Transverse colon (tissue), 3 donors: ENCODE measurements around the gene PRM1.

Experiments
- POLR2A ChIP-seq: fragments of 450-650 bp; IDR thresholded peaks from one replicate; pipeline ENCODE4 v1.6.1; 2016; ENCODE audit warnings: antibody characterized with exemption, mild to moderate bottlenecking, moderate library complexity
- TF ChIP-seq, protein P1 (sequence below), 5 experiments: fragments of 200-600 bp in 3 of 5; fragments of 450-650 bp in 2 of 5; sonication (generic) in 3 of 5; IDR thresholded peaks; 1 replicate in 2 of 5; 2 replicates in 3 of 5; pipeline ENCODE4 v1.5.1; 2016 to 2017; ENCODE audit warnings: antibody characterized with exemption in 5 of 5, inconsistent platforms in 3 of 5, mild to moderate bottlenecking in 2 of 5, moderate library complexity in 1 of 5

DNA sequence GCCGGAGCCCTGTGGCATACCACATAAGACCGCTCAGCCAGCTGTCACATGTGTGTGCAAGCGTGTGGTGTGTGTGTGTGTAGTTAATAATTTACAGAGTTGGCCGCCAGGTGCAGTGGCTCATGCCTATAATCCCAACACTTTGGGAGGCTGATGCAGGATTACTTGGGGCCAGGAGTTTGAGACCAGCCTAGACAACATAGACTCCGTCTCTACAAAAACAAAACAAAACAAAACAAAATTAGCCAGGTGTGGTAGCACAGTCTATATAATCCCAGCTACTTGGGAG is 45.5 kb downstream of the PRM1 start:
- TF ChIP-seq POLR2A: no peak
- TF ChIP-seq, protein P1, sequence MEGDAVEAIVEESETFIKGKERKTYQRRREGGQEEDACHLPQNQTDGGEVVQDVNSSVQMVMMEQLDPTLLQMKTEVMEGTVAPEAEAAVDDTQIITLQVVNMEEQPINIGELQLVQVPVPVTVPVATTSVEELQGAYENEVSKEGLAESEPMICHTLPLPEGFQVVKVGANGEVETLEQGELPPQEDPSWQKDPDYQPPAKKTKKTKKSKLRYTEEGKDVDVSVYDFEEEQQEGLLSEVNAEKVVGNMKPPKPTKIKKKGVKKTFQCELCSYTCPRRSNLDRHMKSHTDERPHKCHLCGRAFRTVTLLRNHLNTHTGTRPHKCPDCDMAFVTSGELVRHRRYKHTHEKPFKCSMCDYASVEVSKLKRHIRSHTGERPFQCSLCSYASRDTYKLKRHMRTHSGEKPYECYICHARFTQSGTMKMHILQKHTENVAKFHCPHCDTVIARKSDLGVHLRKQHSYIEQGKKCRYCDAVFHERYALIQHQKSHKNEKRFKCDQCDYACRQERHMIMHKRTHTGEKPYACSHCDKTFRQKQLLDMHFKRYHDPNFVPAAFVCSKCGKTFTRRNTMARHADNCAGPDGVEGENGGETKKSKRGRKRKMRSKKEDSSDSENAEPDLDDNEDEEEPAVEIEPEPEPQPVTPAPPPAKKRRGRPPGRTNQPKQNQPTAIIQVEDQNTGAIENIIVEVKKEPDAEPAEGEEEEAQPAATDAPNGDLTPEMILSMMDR (IDR thresholded peaks at IDR 0.05): no peak
